HepG2 (cell line): ENCODE results near the gene CSTF2. TPM values are rescaled to one million over a fixed set of nuclear protein-coding genes. Genes with fewer than 3 reads are reported as not detected.

Experiments
- DR1 ChIP-seq: sonication (generic); formaldehyde crosslinking; IDR thresholded peaks from 2 replicates; pipeline ENCODE4 v1.8.0; 2021; ENCODE audit warnings: mild to moderate bottlenecking, missing genetic modification reagents, inconsistent platforms
- ERF ChIP-seq: IDR thresholded peaks from 2 replicates; pipeline ENCODE4 v1.6.1; 2018; ENCODE audit warnings: missing biosample characterization, missing genetic modification reagents
- FOXM1 ChIP-seq: sonication (generic); formaldehyde crosslinking; IDR thresholded peaks from 2 replicates; pipeline ENCODE4 v1.5.0; 2020; ENCODE audit warnings: missing genetic modification reagents
- HBP1 ChIP-seq: IDR thresholded peaks from 2 replicates; pipeline ENCODE4 v1.6.1; 2016; ENCODE audit warnings: low read depth, control low read depth
- ISX ChIP-seq: sonication (generic); formaldehyde crosslinking; conservative IDR thresholded peaks from 2 replicates; pipeline ENCODE4 v1.5.0; 2020; ENCODE audit warnings: missing genetic modification reagents
- KAT7 ChIP-seq: IDR thresholded peaks from 2 replicates; pipeline ENCODE4 v1.6.1; 2018; ENCODE audit warnings: borderline replicate concordance, missing compliant biosample characterization
- MED13 ChIP-seq: sonication (generic); formaldehyde crosslinking; IDR thresholded peaks from 2 replicates; pipeline ENCODE4 v1.5.0; 2020; ENCODE audit warnings: missing genetic modification reagents
- MLX ChIP-seq: IDR thresholded peaks from 2 replicates; pipeline ENCODE4 v1.6.1; 2016
- MZF1 ChIP-seq: sonication (generic); formaldehyde crosslinking; IDR thresholded peaks from 2 replicates; pipeline ENCODE4 v1.8.1; 2023; ENCODE audit warnings: mild to moderate bottlenecking, missing genetic modification reagents, borderline replicate concordance
- PLRG1 ChIP-seq: fragments of 450-650 bp; conservative IDR thresholded peaks from 2 replicates; pipeline ENCODE4 v1.6.1; 2016
- SP140L ChIP-seq: sonication (generic); formaldehyde crosslinking; IDR thresholded peaks from 2 replicates; pipeline ENCODE4 v1.4.0; 2020; ENCODE audit warnings: missing genetic modification reagents, borderline replicate concordance
- STAG1 ChIP-seq: sonication (generic); formaldehyde crosslinking; IDR thresholded peaks from 2 replicates; pipeline ENCODE4 v1.4.0; 2020; ENCODE audit warnings: missing genetic modification reagents
- THAP11 ChIP-seq: IDR thresholded peaks from 2 replicates; pipeline ENCODE4 v1.6.1; 2016; ENCODE audit warnings: missing biosample characterization, missing genetic modification reagents
- XRCC5 ChIP-seq: fragments of 200-400 bp; formaldehyde crosslinking; optimal IDR thresholded peaks from 2 replicates; pipeline ENCODE3; 2017; ENCODE audit warnings: mild to moderate bottlenecking, low read length
- ZBTB2 ChIP-seq: sonication (generic); formaldehyde crosslinking; IDR thresholded peaks from 2 replicates; pipeline ENCODE4 v1.8.0; 2022; ENCODE audit warnings: low read depth, missing genetic modification reagents
- ZFP1 ChIP-seq: IDR thresholded peaks from 2 replicates; pipeline ENCODE4 v1.6.1; 2016
- ZNF180 ChIP-seq: sonication (generic); formaldehyde crosslinking; IDR thresholded peaks from 2 replicates; pipeline ENCODE4 v1.4.0; 2020; ENCODE audit warnings: low read depth, missing genetic modification reagents, borderline replicate concordance
- ZNF891 ChIP-seq: sonication (generic); formaldehyde crosslinking; IDR thresholded peaks from 2 replicates; pipeline ENCODE4 v1.5.0; 2020; ENCODE audit warnings: mild to moderate bottlenecking, missing genetic modification reagents
- polyA plus RNA-seq, 8 experiments: library from polyadenylated mRNA; depleted of rRNA in 3 of 8; stranded (reverse) in 7 of 8; unstranded in 1 of 8; fragments of >200 nt; fragmentation: Illumina TruSeq in 4 of 8; extraction: Trizol in 4 of 8; gene quantifications; 2 replicates each; pipeline versions ENCODE4 v1.2.1 to v1.2.3, GENCODE V29; 2011 to 2016; ENCODE audit warnings: low read depth in 4 of 8, missing spikeins in 1 of 8, mixed read lengths in 1 of 8; ENCODE audit not compliant: insufficient read depth in 1 of 8
- total RNA-seq, 5 experiments: library from RNA; depleted of rRNA; stranded (reverse); fragments of >200 nt; fragmentation: Illumina TruSeq; extraction: Trizol; gene quantifications; 2 replicates each; pipeline ENCODE4 v1.2.3, GENCODE V29; 2016; ENCODE audit warnings: low read depth in 1 of 5
- TF ChIP-seq, protein P1 (sequence below): sonication (generic); formaldehyde crosslinking; IDR thresholded peaks from 2 replicates; pipeline ENCODE4 v1.9.0; 2021; ENCODE audit warnings: missing genetic modification reagents, borderline replicate concordance
- TF ChIP-seq, protein P2 (sequence below): sonication (generic); formaldehyde crosslinking; IDR thresholded peaks from 2 replicates; pipeline ENCODE4 v1.4.0; 2020; ENCODE audit warnings: missing genetic modification reagents

The CSTF2 gene
- total and polyA plus RNA-seq, 2 of the 13 experiments (the other 11 are each of a cell fraction or from before 2014, with no cell fraction given) = 19.7 to 26.7 TPM

GRCh38 chrX:100819837-100820666 is at the start of gene CSTF2 (continued):
- TF ChIP-seq ZNF180 (CRISPR knock-in tag) = no peak
- TF ChIP-seq ZBTB2 (CRISPR knock-in tag) = no peak
- TF ChIP-seq XRCC5 = peak; percentile 55
- peak; percentile 79 for TF ChIP-seq THAP11 (CRISPR knock-in tag)
- no peak for TF ChIP-seq FOXM1
- TF ChIP-seq MED13 = no peak
- TF ChIP-seq, protein P1, sequence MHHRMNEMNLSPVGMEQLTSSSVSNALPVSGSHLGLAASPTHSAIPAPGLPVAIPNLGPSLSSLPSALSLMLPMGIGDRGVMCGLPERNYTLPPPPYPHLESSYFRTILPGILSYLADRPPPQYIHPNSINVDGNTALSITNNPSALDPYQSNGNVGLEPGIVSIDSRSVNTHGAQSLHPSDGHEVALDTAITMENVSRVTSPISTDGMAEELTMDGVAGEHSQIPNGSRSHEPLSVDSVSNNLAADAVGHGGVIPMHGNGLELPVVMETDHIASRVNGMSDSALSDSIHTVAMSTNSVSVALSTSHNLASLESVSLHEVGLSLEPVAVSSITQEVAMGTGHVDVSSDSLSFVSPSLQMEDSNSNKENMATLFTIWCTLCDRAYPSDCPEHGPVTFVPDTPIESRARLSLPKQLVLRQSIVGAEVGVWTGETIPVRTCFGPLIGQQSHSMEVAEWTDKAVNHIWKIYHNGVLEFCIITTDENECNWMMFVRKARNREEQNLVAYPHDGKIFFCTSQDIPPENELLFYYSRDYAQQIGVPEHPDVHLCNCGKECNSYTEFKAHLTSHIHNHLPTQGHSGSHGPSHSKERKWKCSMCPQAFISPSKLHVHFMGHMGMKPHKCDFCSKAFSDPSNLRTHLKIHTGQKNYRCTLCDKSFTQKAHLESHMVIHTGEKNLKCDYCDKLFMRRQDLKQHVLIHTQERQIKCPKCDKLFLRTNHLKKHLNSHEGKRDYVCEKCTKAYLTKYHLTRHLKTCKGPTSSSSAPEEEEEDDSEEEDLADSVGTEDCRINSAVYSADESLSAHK (CRISPR knock-in tag) = no peak
- no peak for TF ChIP-seq STAG1
- TF ChIP-seq MZF1 = no peak
- TF ChIP-seq DR1 (CRISPR knock-in tag) = no peak
- TF ChIP-seq ZNF891 = 0 out of 2 replicates have a peak, but pooled peaks have one; percentile 18
- TF ChIP-seq HBP1 (CRISPR knock-in tag) = 0 out of 2 replicates have a peak, but pooled peaks have one; percentile 54
- no peak; the same call in 1 of the 2 replicates for TF ChIP-seq SP140L (CRISPR knock-in tag)
- no peak for TF ChIP-seq ERF (CRISPR knock-in tag)
- TF ChIP-seq ZFP1 (CRISPR knock-in tag) = no peak
- 0 out of 2 replicates have a peak, but pooled peaks have one; percentile 57 for TF ChIP-seq KAT7 (CRISPR knock-in tag)
- TF ChIP-seq MLX (CRISPR knock-in tag) = no peak
- no peak for TF ChIP-seq ISX (CRISPR knock-in tag)
- TF ChIP-seq PLRG1 = no peak
- TF ChIP-seq, protein P2, sequence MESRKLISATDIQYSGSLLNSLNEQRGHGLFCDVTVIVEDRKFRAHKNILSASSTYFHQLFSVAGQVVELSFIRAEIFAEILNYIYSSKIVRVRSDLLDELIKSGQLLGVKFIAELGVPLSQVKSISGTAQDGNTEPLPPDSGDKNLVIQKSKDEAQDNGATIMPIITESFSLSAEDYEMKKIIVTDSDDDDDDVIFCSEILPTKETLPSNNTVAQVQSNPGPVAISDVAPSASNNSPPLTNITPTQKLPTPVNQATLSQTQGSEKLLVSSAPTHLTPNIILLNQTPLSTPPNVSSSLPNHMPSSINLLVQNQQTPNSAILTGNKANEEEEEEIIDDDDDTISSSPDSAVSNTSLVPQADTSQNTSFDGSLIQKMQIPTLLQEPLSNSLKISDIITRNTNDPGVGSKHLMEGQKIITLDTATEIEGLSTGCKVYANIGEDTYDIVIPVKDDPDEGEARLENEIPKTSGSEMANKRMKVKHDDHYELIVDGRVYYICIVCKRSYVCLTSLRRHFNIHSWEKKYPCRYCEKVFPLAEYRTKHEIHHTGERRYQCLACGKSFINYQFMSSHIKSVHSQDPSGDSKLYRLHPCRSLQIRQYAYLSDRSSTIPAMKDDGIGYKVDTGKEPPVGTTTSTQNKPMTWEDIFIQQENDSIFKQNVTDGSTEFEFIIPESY (CRISPR knock-in tag) = no peak
